Nephron progenitor cell (in vitro differentiated cells): ENCODE results near the gene CELF3.
A peak's percentile ranks its signal among the peaks of the same experiment; 100 is the strongest.
"Not testable (repeated sequence)": the region's sequence is repeated elsewhere in the genome, so short reads cannot be mapped to it uniquely, and the experiment has no call there.

Source experiments
- DNase-seq: peaks from one replicate; pipeline ENCODE4 v3.0.0; 2021
- H3K27ac Mint-ChIP-seq: 2 replicates; pipeline ENCODE4 v1.8.0; 2021; ENCODE audit warnings: mild to moderate bottlenecking, moderate library complexity, mixed read lengths
- H3K27me3 Mint-ChIP-seq: 2 replicates; pipeline ENCODE4 v1.8.0; 2021; ENCODE audit warnings: mild to moderate bottlenecking, low read depth, mixed read lengths; ENCODE audit not compliant: poor library complexity
- H3K36me3 Mint-ChIP-seq: 2 replicates; pipeline ENCODE4 v1.8.0; 2021; ENCODE audit warnings: low read depth, mixed read lengths
- H3K4me1 Mint-ChIP-seq: 2 replicates; pipeline ENCODE4 v1.8.0; 2021; ENCODE audit warnings: mixed read lengths
- H3K4me3 Mint-ChIP-seq: 2 replicates; pipeline ENCODE4 v1.8.0; 2021; ENCODE audit warnings: mild to moderate bottlenecking, moderate library complexity, mixed read lengths
- H3K9me3 Mint-ChIP-seq: 2 replicates; pipeline ENCODE4 v1.8.0; 2021; ENCODE audit warnings: mild to moderate bottlenecking, moderate library complexity, mixed read lengths
- TF ChIP-seq, protein P1 (sequence below): fragments of 200-600 bp; sonication (generic); IDR thresholded peaks from 2 replicates; pipeline ENCODE4 v1.5.0; 2021; ENCODE audit warnings: antibody characterized with exemption

The CELF3 gene

DNA sequence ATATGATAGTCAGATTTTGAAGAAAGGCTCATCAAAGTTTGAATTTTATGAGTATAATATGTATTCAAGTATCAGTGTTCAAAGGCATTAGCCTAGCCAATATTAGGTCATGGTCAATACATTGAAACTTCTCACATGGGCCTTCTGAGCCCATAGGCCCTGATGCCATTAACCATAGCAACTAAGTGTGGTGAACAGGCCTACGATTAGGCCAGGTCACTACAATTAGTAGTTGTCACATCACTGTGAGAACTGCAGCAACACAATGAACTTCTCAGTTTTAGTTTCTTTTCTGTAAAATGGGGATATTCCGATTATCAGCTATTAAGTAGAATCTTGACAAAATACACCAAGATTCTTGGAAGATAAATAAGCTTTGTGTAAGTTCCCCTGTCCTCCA lies 30.0 kb downstream of the CELF3 start:
- Mint-ChIP-seq H3K27ac (no peak overlapping the region), H3K4me1 (no peaks in the 10 kb centered on the region), H3K36me3 (peaks cover 32% of the 10 kb centered on the region), H3K27me3 (peaks cover 2% of the 10 kb centered on the region), H3K4me3 (no peak overlapping the region), H3K9me3 (no peaks in the 10 kb centered on the region)
- DNase-seq: no peak
- TF ChIP-seq, protein P1, sequence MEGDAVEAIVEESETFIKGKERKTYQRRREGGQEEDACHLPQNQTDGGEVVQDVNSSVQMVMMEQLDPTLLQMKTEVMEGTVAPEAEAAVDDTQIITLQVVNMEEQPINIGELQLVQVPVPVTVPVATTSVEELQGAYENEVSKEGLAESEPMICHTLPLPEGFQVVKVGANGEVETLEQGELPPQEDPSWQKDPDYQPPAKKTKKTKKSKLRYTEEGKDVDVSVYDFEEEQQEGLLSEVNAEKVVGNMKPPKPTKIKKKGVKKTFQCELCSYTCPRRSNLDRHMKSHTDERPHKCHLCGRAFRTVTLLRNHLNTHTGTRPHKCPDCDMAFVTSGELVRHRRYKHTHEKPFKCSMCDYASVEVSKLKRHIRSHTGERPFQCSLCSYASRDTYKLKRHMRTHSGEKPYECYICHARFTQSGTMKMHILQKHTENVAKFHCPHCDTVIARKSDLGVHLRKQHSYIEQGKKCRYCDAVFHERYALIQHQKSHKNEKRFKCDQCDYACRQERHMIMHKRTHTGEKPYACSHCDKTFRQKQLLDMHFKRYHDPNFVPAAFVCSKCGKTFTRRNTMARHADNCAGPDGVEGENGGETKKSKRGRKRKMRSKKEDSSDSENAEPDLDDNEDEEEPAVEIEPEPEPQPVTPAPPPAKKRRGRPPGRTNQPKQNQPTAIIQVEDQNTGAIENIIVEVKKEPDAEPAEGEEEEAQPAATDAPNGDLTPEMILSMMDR: no peak

GRCh38 chr1:151684128-151684527 lies 32.5 kb downstream of the CELF3 start:
- Mint-ChIP-seq H3K36me3 (peaks cover 36% of the 10 kb centered on the region), H3K9me3 (no peaks in the 10 kb centered on the region), H3K4me3 (no peak overlapping the region), H3K27ac (no peak overlapping the region), H3K4me1 (no peaks in the 10 kb centered on the region), H3K27me3 (peaks cover 2% of the 10 kb centered on the region)
- DNase-seq: no peak
- TF ChIP-seq, protein P1: no peak

- not testable (repeated sequence) for DNase-seq, H3K27me3 Mint-ChIP-seq
These were observed 33.7 kb downstream of the CELF3 start for GRCh38 chr1:151682901-151683300.

DNA sequence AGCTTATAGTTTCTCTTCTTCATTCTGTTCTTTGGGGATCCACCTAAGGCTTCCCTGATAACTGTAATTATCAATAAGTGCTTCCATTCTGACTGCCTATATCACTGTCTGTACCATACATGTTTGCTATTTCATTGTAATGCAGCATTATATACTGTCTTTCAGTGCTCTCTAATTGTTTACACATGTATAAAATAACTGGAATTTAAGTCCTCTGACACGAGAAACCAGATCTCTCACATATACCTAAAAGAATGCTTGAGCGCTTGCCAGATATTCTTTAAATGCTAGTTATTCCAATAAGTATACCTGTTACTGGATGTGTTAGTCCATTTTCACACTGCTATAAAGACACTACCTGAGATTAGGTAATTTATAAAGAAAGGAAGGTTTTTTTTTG lies 34.7 kb downstream of the CELF3 start:
- Mint-ChIP-seq H3K27ac (no peak overlapping the region), H3K9me3 (no peaks in the 10 kb centered on the region), H3K27me3 (no peaks in the 10 kb centered on the region), H3K4me3 (no peak overlapping the region), H3K36me3 (peaks cover 33% of the 10 kb centered on the region), H3K4me1 (no peaks in the 10 kb centered on the region)
- TF ChIP-seq, protein P1: no peak
- DNase-seq: no peak

More at GRCh38 chr1:151682901-151683300, 33.7 kb downstream of the CELF3 start:
- not testable (repeated sequence) for H3K9me3 Mint-ChIP-seq, H3K4me1 Mint-ChIP-seq, H3K4me3 Mint-ChIP-seq
- peak overlapping the region; percentile 25 for H3K27ac Mint-ChIP-seq
- H3K36me3 Mint-ChIP-seq: peaks cover 41% of the 10 kb centered on the region

GRCh38 chr1:151680826-151681225 lies 35.8 kb downstream of the CELF3 start:
- H3K4me3 Mint-ChIP-seq: no peak overlapping the region
- no peaks in the 10 kb centered on the region for H3K4me1 Mint-ChIP-seq
- H3K27ac Mint-ChIP-seq: peak overlapping the region; percentile 17
- peaks cover 3% of the 10 kb centered on the region for H3K27me3 Mint-ChIP-seq
- no peaks in the 10 kb centered on the region for H3K9me3 Mint-ChIP-seq
- DNase-seq: no peak
- peaks cover 26% of the 10 kb centered on the region for H3K36me3 Mint-ChIP-seq
- TF ChIP-seq, protein P1: no peak

DNA sequence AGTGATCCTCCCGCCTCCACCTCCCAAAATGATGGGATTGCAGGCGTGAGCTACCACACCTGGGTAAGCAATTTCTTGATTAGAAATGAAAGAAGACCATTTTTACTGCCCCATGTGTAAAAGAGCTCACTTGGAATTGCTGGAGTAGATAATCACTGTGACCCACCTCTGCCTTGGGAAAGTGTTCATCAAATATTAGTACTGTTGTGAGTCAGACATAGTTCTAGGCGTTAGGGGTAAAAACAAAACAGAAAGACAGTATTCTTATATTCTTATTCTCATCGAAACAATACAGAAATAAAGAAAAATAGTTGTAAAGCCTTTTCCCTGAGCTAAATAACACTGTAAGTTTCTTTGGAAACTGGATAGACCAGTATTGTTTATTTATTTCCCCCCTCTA lies 36.2 kb downstream of the CELF3 start:
- TF ChIP-seq, protein P1: no peak
- Mint-ChIP-seq H3K27me3 (peaks cover 3% of the 10 kb centered on the region), H3K27ac (no peak overlapping the region), H3K4me3 (no peak overlapping the region), H3K4me1 (no peaks in the 10 kb centered on the region), H3K36me3 (peaks cover 24% of the 10 kb centered on the region), H3K9me3 (no peaks in the 10 kb centered on the region)
- DNase-seq: no peak
